Adrenal gland (tissue), 19 donors: Measurements from ENCODE around the gene CACNA1G. TPM values are rescaled to one million over a fixed set of nuclear protein-coding genes. Genes with fewer than 3 reads are reported as not detected.

Experiments used
- DNase-seq, 7 donors: peaks; one replicate each; pipeline ENCODE4 v3.0.0-alpha.2; 2019 to 2020
- H3K27ac ChIP-seq, 5 donors: fragments of 200-600 bp; sonication (generic) in 4 of 5; 1 replicate in 3 of 5; 2 replicates in 2 of 5; pipeline versions ENCODE4 v1.5.1 to v1.8.0; 2016 to 2020; ENCODE audit warnings: mild to moderate bottlenecking in 1 of 5
- H3K27me3 ChIP-seq: fragments of 200-600 bp; 2 replicates; pipeline ENCODE4 v1.8.0; 2021
- H3K36me3 ChIP-seq, 2 donors: fragments of 200-600 bp; replicated peaks in 1 of 2; 1 replicate in 1 of 2; 2 replicates in 1 of 2; pipeline versions ENCODE4 v1.5.1 to v1.8.0; 2018 to 2022
- H3K4me1 ChIP-seq, 2 donors: fragments of 200-600 bp; replicated peaks in 1 of 2; 1 replicate in 1 of 2; 2 replicates in 1 of 2; pipeline versions ENCODE4 v1.5.1 to v1.8.0; 2018 to 2021
- H3K4me3 ChIP-seq, 4 donors: fragments of 200-600 bp; sonication (generic) in 3 of 4; one replicate each; pipeline ENCODE4 v1.5.1; 2016 to 2018
- H3K9me3 ChIP-seq, 3 donors: fragments of 200-600 bp; sonication (generic) in 1 of 3; replicated peaks in 1 of 3; 1 replicate in 2 of 3; 2 replicates in 1 of 3; pipeline versions ENCODE4 v1.5.1 to v1.8.0; 2016 to 2021
- POLR2A ChIP-seq, 2 donors: fragments of 450-650 bp; IDR thresholded peaks; one replicate each; pipeline ENCODE4 v1.6.1; 2017; ENCODE audit warnings: antibody characterized with exemption in 2 of 2, mild to moderate bottlenecking in 2 of 2, moderate library complexity in 1 of 2
- WGBS, 4 donors: extraction: QIAGEN DNeasy Blood & Tissue Kit in 2 of 4; methylation state at CpG; one replicate each; pipeline versions ENCODE4 v1.1.5 to v1.1.7; 2013 to 2017; 5-methylcytosine and 5-hydroxymethylcytosine counted together
- intact Hi-C, 2 donors: fragments of 100-400 bp; cut with DNase I; formaldehyde crosslinking; loops; one replicate each; pipeline versions ENCODE4 v1.14.1 to v1.15.0; 2022 to 2023
- long read RNA-seq, 10 donors: library from polyadenylated mRNA in 3 of 10; unstranded in 2 of 10; stranded (forward) in 1 of 10; transcript quantifications; one replicate each; pipeline ENCODE4 v2.0.0 and lab custom pipeline, GENCODE V29; 2021 to 2026
- polyA plus RNA-seq, 3 donors: library from polyadenylated mRNA; stranded (reverse); fragments of 200-250 nt in 2 of 3; fragments of 350-450 nt in 1 of 3; fragmentation: Illumina TruSeq in 1 of 3; extraction: RNeasy Lipid Tissue Mini Kit (QIAGEN cat#74804) in 1 of 3; gene quantifications; one replicate each; pipeline ENCODE4 v1.2.3, GENCODE V29; 2013 to 2014
- total RNA-seq, 9 donors: library from RNA; depleted of rRNA in 4 of 9; stranded (reverse); fragments of >200 nt in 4 of 9; fragments of 120-200 nt in 1 of 9; fragmentation: NEBNext Ultra II Directional in 1 of 9; extraction: Animal tissue kit (Norgen Biotek cat#: 25700) in 1 of 9; gene quantifications; one replicate each; pipeline versions ENCODE4 v1.1.0 to v1.2.4, GENCODE V29; 2013 to 2023
- TF ChIP-seq, protein P1 (sequence below), 6 experiments: fragments of 450-650 bp in 4 of 6; fragments of 200-600 bp in 2 of 6; sonication (generic) in 1 of 6; IDR thresholded peaks; 1 replicate in 5 of 6; 2 replicates in 1 of 6; pipeline versions ENCODE4 v1.5.1 to v1.8.0; 2016 to 2021; ENCODE audit warnings: antibody characterized with exemption in 6 of 6, mild to moderate bottlenecking in 2 of 6, moderate library complexity in 1 of 6
- donor health status: healthy with polysubstance abuse.
- donor health status: Bipolar disorder and iron deficiency.
- donor health status: DM: yes; HTN: yes; CAD: no.
- donor health status: DM: no; HTN: no; CAD: no.
- donor health status: DM: no; HTN: no; CAD: no.
- donor health status: DM: yes; HTN: yes; CAD: no.

The CACNA1G gene
- total RNA-seq (1 to 10 TPM in 1 of 9 donors, under 1 TPM in 7, not detected in 1; 0.06 to 2.6 (median 0.20) TPM), polyA plus RNA-seq (under 1 TPM; 0.05 to 0.24 (median 0.07) TPM)
- long read RNA-seq, donor 1: 0 reads
- long read RNA-seq, donor 2: 0 reads
- long read RNA-seq, donor 3: 0 reads
- long read RNA-seq, donor 4: 0 reads
- long read RNA-seq, donor 5, partial matches to known transcripts: 1 of 1 reads
- long read RNA-seq, donor 5, other reads (novel, unspliced or antisense): 0 of 1 reads
- long read RNA-seq, donor 6: 0 reads
- long read RNA-seq, donor 7: 0 reads
- long read RNA-seq, donor 8: 0 reads
- long read RNA-seq, donor 9: 0 reads
- long read RNA-seq, donor 10: 0 reads

- Histone ChIP-seq H3K27me3 (peaks cover 13% of the 10 kb centered on the region), H3K9me3 (no peaks in the 10 kb centered on the region), H3K27ac (no peak within 1 kb of the TSS), H3K4me3 (peak within 1 kb of the TSS in 2 of 4 donors; percentile 15 to 54), H3K36me3 (no peaks in the 10 kb centered on the region), H3K4me1 (peaks cover 22 to 28% of the 10 kb centered on the region in 2 donors)
- peak; percentile 86 to 93 (median 91) for DNase-seq
- 1 to 8% (median 1%) methylated on average over 7 to 56 of the region's 56 CpGs for WGBS, 4 donors
- no peak for TF ChIP-seq POLR2A (IDR thresholded peaks at IDR 0.05)
- TF ChIP-seq, protein P1, sequence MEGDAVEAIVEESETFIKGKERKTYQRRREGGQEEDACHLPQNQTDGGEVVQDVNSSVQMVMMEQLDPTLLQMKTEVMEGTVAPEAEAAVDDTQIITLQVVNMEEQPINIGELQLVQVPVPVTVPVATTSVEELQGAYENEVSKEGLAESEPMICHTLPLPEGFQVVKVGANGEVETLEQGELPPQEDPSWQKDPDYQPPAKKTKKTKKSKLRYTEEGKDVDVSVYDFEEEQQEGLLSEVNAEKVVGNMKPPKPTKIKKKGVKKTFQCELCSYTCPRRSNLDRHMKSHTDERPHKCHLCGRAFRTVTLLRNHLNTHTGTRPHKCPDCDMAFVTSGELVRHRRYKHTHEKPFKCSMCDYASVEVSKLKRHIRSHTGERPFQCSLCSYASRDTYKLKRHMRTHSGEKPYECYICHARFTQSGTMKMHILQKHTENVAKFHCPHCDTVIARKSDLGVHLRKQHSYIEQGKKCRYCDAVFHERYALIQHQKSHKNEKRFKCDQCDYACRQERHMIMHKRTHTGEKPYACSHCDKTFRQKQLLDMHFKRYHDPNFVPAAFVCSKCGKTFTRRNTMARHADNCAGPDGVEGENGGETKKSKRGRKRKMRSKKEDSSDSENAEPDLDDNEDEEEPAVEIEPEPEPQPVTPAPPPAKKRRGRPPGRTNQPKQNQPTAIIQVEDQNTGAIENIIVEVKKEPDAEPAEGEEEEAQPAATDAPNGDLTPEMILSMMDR (IDR thresholded peaks at IDR 0.05): no peak
- intact Hi-C loops: loop anchor here in 1 of 2 donors (5.0 kb wide), 1 partner anchor 47 kb away; no protein-coding TSS in a partner anchor
Observed at GRCh38 chr17:50560185-50560824, at the start of gene CACNA1G. Gene CACNA1G, plus strand, starts transcription at chr17:50560715. Its CDS starts 745 bp downstream, at chr17:50561460.

DNA sequence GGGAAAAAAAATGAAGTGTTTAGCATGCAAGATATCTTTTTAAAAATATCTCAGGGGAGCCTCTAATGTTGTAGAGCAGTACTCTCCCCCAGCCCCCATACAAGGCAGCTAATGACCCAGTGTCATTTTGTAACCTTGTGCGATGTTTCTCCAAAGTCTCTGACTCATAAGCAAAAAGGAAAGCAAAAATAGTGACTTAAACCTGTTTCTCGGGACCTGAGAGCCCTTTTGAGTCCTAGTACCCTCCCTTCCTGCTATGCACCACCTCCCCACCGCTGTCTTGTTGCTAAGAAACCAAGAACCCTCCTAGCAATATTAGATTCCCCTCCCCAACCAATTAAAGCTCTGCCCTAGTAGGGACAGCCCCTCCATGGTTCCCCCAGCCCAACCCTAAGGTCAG lies 49.5 kb upstream of the CACNA1G start:
- H3K36me3 ChIP-seq: no peaks in the 10 kb centered on the region
- H3K4me1 ChIP-seq: peaks cover 45 to 49% of the 10 kb centered on the region in 2 donors
- peak overlapping the region; percentile 81 to 88 (median 84) for H3K27ac ChIP-seq
- 14 to 26% (median 24%) methylated on average over 3 of the region's 3 CpGs for WGBS, 4 donors
- no peaks in the 10 kb centered on the region for H3K27me3 ChIP-seq
- peak in 1 of 2 donors; percentile 47 for TF ChIP-seq POLR2A (IDR thresholded peaks at IDR 0.05)
- TF ChIP-seq, protein P1 (IDR thresholded peaks at IDR 0.05): no peak
- H3K9me3 ChIP-seq: no peaks in the 10 kb centered on the region
- peak overlapping the region in 1 of 4 donors; percentile 12 for H3K4me3 ChIP-seq
- intact Hi-C loops: no loop called here
- DNase-seq: peak in 6 of 7 donors; percentile 36 to 71 (median 50)

DNA sequence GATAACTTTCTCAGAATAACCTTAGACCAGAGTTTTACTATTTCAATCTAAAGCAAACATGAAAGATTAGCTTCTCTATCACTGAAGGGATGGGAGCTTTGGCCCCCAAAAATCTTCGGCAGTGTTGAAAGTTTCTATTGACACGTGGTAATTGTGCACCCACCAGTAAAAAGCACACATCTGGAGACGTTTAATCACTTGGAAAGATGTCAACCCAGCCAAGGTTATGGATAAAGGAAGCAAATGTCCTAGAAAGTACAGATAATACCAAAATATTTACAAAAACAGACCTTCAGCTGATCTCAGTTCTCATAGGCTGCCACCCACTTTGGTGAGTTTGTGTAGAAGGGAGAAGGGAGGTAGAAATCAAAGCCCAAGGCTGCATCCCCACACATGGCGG lies 47.0 kb upstream of the CACNA1G start:
- no peaks in the 10 kb centered on the region for H3K9me3 ChIP-seq
- TF ChIP-seq POLR2A (IDR thresholded peaks at IDR 0.05): peak in 1 of 2 donors; percentile 7
- TF ChIP-seq, protein P1 (IDR thresholded peaks at IDR 0.05): no peak
- no peaks in the 10 kb centered on the region for H3K36me3 ChIP-seq
- peak overlapping the region in 3 of 5 donors; percentile 22 to 52 (median 44) for H3K27ac ChIP-seq
- peaks cover 39 to 43% of the 10 kb centered on the region in 2 donors for H3K4me1 ChIP-seq
- no peaks in the 10 kb centered on the region for H3K27me3 ChIP-seq
- H3K4me3 ChIP-seq: no peak overlapping the region
- intact Hi-C loops: no loop called here
- peak in 2 of 7 donors; percentile 28 to 36 for DNase-seq
- 30 to 44% (median 33%) methylated on average over 4 of the region's 4 CpGs for WGBS, 4 donors

GRCh38 chr17:50514388-50514787 lies 46.1 kb upstream of the CACNA1G start:
- Histone ChIP-seq H3K4me1 (peaks cover 38 to 43% of the 10 kb centered on the region in 2 donors), H3K27ac (peak overlapping the region in 3 of 5 donors; percentile 22 to 52 (median 44)), H3K36me3 (no peaks in the 10 kb centered on the region), H3K9me3 (no peaks in the 10 kb centered on the region), H3K27me3 (no peaks in the 10 kb centered on the region), H3K4me3 (no peak overlapping the region)
- TF ChIP-seq, protein P1 (IDR thresholded peaks at IDR 0.05): no peak
- no peak for TF ChIP-seq POLR2A (IDR thresholded peaks at IDR 0.05)
- intact Hi-C loops: no loop called here
- 37 to 54% (median 45%) methylated on average over 3 of the region's 3 CpGs for WGBS, 4 donors
- no peak for DNase-seq
